Measurements from ENCODE around the gene CARD16.
"Not testable (repeated sequence)": the region's sequence is repeated elsewhere in the genome, so short reads cannot be mapped to it uniquely, and the experiment has no call there.

Gene CARD16

GRCh38 chr11:105049481-105049880, 4.3 kb upstream of the CARD16 start:
- no peak for DNase-seq (ENCODE audit: low spot score)

DNA sequence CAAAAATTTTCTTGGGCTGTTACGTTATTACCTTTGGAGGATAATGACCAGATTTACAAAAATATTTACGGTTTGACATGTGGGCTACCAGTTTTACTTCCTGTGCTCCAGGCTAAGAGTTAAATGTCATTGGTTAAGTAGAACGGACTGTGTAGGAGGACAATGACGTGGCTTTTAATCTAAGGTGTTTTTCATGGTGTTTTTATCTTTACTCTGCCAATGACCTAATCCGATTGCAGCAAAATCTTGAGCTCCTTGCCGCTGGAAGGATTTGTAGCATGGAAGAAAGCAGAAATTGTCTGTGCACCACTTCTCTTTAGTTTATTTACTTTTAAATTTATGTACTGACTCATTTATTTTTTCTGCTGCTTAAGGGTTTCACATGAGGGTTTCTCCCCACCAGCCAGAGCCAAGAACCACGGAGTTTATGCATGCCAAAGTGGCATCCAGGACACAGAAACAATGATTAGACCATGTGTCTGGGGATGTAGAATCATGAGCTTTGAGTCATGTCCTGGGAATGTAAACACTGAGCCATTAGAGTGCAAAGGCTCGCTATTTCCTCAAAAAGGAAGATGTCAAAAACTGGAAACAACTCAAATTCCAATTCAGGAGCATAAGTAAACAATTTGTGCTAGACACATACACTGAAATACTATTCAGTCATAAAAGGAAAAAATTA, 1.9 kb upstream of the CARD16 start:
- DNase-seq (ENCODE audit: low spot score) = no peak

DNA sequence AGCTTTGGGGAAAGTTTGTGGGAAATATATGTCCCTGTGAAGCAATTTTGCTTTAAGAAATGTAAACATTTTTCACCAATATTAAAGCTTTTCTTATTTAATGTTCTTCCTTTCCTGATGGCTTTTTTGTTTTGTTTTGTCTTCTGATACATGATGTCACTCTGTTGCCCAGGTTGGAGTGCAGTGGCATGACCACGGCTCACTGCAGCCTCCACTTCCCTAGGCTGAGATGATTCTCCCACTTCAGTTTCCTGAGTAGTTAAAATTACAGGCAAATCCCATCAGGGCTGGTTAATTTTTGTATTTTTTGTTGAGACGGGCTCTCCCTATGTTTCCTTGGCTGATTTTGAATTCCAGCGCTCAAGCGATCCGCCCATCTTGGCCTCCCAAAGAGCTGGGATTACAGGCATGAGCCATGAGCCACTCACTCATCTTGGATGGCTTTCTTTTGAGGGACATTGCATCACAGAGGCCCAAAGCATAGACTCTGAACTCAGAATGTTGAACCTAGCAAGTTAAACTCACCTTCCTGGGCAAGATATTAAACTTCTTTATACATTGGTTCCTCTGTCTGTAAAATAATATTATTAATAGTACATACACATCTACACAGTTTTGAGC, 651 bp upstream of the CARD16 start:
- DNase-seq (ENCODE audit: low spot score) = no peak

DNA sequence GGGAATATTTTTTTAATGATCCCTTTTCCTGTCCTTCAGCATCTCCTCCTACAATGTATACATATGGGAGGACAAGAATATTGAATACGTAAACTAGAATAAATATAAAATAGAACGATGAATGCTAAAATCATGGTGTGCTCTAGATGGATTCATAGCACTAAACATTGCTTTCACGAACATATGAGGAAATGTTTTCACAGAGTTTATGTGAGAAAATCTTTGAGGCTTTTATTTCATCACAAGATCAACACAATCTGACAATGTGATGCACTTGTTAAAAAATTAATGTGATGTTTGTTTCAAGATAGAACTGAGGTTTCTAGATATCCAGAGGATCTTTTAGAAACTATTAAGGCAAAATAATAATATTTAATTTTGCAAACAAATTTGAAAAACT, 3.0 kb downstream of the CARD16 start:
- no peak for DNase-seq (ENCODE audit: low spot score)

DNA sequence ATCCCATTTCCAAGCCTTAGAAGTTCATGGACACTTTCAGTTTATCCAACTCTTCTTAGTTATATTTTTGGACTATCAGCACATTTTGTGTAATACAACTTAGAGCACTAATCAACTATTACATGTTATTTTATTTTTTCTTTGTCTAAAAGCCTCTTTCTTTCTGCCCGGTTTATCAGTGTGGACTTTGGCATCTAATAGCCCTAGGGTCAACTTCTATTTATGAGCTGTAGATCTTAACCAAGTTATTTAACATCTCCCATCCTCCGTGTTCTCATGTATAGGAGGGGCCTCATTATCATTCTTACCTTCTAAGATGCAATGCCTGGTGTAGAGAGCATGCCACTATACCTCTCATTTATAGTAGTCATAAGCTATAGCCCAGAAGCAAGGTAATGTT, 4.4 kb downstream of the CARD16 start:
- no peak for DNase-seq (ENCODE audit: low spot score)

DNA sequence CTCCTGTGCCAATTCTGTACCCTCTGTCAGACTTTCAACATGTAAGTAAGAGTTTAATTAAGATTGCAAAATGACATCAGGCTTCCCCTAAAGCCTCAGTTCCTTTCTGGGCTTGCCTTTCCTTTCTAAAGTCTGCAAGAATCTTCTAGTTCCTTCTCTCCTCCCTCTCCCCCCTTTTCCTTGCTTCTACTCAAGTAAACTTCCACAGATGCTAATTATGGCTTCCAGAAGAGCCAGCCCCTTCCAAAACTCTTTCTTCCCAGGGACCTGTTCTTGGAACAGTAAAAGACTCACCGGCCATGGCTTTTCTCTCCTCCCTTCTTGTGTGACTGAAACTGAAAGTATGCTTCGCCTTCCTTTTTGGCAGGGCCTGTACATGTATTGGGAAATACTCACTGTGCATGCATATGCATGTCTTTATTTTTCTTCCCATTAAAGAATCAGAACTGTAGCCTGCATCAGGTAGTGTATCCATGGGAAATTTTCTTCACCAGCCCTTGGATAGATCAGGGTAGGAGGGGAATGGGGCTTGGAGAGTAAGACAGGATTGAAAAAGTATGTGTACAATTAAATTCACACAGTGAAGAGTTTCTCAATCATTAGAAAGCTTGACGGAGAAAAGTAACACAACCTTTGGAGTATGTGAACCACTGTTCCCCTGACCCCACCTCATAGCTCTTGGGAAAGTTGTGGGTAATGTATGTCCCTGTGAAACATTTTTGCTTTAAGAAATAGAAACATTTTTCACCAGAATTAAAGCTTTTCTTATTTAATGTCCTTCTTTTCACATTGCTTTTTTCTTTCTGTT, 10.1 kb downstream of the CARD16 start, which contains the start of gene CASP1:
TSS of gene CASP1 (minus strand) at position 332 of the 808 bp plus-strand sequence. CDS start at position 301, 31 bp downstream.
- DNase-seq (ENCODE audit: low spot score) = peak; percentile 48

- DNase-seq (ENCODE audit: low spot score) = not testable (repeated sequence)
These were observed 10.7 kb downstream of the CARD16 start for GRCh38 chr11:105034388-105034787.

- DNase-seq (ENCODE audit: low spot score) = no peak
These were observed 11.4 kb downstream of the CARD16 start for GRCh38 chr11:105033781-105034180.

DNA sequence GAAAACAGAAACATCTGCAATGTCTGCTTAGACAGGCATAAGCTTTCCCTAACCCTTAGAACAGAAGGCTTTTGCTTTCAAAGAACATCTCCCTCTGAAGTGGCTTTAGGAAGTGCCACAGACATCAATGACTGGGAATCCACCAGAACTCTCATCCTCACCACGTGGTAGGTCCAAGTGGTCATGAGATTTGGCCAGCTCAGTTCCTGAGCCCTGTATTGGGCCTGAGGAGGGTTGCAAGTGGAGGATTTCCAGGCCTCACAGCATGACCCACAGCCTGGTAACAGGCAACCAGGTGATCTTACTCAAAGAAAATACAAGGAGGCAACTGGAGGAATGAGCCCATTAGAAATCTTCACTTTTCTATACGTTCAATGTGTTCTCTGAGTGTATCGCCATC, 11.8 kb downstream of the CARD16 start:
- DNase-seq (ENCODE audit: low spot score) = no peak

DNA sequence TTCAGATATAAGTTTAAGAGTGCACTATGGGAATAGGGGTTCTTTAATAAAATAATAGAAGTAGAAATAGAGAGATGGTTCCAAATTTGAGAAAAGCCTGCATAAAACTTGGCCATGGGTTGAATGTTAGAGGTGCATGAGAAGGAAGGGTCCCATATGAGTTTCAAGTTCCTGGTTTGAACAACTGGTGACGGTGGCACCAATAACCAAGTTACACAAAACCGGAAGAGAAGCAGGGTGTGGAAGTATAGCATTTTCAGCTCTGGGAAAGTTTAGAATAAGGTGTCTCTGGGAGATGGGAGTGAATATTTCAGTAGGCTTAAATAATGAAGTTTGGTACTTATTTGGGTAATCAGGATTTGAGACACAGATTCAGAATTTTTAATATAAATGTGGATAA, 12.6 kb downstream of the CARD16 start:
- no peak for DNase-seq (ENCODE audit: low spot score)

DNA sequence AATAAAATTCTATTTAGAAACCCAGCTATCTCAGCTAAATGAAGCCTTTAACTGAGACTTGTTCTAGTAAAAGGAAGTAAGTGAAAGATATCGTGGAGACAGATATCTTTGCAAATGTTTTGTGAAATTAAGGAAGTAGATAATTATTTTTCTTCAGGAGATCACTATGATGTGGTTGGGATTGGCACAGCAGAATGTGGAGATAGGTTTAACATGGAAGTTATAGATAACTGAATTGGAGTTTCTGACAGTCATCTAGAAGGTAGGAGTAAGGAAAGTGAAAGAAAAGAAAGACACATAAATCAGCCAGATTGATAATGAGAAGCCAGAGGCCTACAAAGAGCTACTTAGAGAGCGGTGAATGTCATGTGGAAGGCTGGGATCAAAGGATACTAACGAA, 17.5 kb downstream of the CARD16 start:
- no peak for DNase-seq (ENCODE audit: low spot score)

- no peak for DNase-seq (ENCODE audit: low spot score)
These were observed 20.7 kb downstream of the CARD16 start for GRCh38 chr11:105024394-105024793.

DNA sequence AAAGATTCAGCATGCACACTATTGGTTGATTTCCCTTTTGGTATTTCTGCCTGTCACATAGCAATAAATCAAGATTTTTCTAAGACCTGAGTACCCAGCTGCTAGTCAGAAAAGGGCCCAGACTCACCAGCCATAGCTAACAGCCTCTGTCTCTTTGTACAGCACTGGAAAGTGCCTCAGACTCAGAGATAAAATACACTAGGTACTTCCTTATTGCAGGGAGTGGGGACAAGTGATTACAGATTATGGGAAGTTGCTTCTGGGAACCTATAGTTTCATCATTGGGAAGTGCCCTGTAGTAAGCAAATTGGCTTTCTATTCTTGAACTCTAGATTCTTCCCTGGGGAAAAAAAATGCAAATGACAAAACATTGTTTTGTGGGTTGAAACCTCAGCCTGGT, 22.1 kb downstream of the CARD16 start, which contains the start of gene CASP5:
TSS of gene CASP5 (minus strand) at position 166 of the 400 bp plus-strand sequence. CDS start at position 134, 32 bp downstream.
- no peak for DNase-seq (ENCODE audit: low spot score)

GRCh38 chr11:105022527-105022926, 22.6 kb downstream of the CARD16 start:
- DNase-seq (ENCODE audit: low spot score) = no peak

- DNase-seq (ENCODE audit: low spot score) = no peak
These were observed 37.7 kb downstream of the CARD16 start for GRCh38 chr11:105007463-105007862.

- no peak for DNase-seq (ENCODE audit: low spot score)
These were observed 39.7 kb downstream of the CARD16 start for GRCh38 chr11:105005451-105005845.

DNA sequence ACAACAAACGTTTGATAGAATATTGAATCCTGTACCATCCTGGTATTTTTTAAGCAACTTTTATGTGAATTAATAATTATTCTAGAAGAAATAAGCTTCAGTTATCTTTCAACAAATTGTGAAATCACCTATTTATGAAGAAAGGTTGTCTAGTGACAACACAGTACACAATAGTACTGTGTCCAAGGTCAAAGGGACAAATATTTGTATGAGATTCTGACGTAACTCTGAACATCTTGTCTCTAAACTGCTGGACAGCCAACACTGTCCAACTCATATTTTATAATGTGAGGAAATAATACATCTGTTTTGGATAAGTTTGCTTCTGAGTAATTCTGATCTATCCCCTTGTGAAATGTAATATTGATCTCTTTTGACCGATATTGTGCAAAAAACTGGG, 41.1 kb downstream of the CARD16 start:
- DNase-seq (ENCODE audit: low spot score) = no peak

DNA sequence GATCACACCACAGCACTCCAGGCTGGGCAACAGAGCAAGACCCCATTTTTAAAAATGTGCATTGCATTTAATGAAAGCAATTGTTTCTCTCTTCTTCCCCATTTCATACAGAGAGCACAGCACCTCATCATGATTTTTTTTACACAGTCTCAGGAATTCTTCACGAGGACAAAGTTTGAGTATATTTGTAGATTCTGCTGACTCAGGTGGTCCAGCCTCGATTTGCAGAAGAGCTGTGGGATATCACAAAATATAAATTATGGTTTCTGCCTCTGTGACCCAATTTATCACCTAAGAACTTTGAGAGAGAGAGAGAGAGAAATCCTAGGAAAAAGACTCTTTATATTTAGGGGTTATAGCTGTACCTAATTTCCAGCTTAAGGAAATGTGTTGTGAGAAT, 42.0 kb downstream of the CARD16 start:
- DNase-seq (ENCODE audit: low spot score) = no peak

DNA sequence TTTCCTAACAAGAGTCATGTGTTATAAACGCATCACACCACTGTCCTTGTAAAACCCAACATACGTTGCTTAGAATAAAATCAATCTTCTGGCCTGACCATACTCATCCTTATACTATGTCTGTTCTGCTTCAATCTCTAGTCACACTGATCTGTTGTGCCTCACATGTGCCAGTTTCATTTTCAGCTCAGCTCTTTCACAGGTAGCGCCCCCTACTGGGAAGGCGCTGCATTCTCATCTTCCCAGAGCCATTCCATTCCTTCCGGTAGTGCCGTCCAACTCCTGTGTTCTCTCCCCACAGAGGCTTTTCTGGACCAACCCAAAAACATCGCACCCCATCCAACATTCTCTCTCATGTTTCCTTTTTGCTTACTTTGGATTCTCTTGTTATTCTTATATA, 44.3 kb downstream of the CARD16 start:
- peak; percentile 48 for DNase-seq (ENCODE audit: low spot score)

DNA sequence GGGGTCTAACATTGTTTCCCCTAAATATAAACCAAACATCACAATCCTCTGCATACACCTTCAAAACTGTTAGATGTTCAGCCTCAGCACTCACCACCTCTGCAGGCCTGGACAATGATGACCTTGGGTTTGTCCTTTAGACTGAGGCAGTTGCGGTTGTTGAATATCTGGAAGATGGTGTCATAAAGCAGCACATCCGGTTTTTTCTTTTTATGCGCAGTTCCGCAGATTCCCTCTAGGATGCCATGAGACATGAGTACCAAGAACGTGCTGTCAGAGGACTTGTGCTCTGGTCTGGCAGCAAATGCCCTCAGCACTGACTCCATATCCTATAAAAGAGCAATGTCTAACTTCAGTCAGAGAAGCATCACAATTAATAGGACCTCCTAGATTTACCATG, 45.0 kb downstream of the CARD16 start:
- DNase-seq (ENCODE audit: low spot score) = no peak

- DNase-seq (ENCODE audit: low spot score) = no peak
These were observed 45.4 kb downstream of the CARD16 start for GRCh38 chr11:104999721-105000120.

DNA sequence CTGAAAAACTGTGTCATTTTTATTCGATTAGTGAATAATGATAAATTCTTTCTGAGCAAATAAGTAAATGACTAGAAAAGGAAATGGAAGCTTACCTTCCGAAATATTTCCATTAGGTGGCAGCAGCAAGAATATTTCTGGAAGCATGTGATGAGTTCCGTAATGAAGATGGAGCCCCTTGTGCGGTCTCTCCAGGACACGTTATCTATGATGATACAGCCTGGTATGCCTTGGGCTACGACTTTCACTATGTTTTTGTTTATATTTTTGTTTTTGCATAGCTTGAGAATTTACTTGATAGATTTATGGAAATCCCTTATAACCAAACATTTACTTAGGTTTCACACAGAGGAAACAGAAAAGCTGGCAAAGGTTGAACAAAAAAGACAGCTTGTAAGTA, 47.8 kb downstream of the CARD16 start:
- no peak for DNase-seq (ENCODE audit: low spot score)

- no peak for DNase-seq (ENCODE audit: low spot score)
These were observed 50.1 kb downstream of the CARD16 start for GRCh38 chr11:104995001-104995408.

Data from CD4-positive, alpha-beta T cell treated with Interleukin-6 at 100 ng/mL for 8 hours (primary cell).